GM12873 (cell line): ENCODE results near the gene GLB1L3.

Experiments
- TF ChIP-seq, protein P1 (sequence below): IDR thresholded peaks from 2 replicates; pipeline ENCODE4 v1.5.1; 2012; ENCODE audit warnings: low read depth, mild to moderate bottlenecking, moderate library complexity, low read length, control low read depth; ENCODE audit not compliant: insufficient read depth; ENCODE audit errors: missing control alignments

The GLB1L3 gene

DNA sequence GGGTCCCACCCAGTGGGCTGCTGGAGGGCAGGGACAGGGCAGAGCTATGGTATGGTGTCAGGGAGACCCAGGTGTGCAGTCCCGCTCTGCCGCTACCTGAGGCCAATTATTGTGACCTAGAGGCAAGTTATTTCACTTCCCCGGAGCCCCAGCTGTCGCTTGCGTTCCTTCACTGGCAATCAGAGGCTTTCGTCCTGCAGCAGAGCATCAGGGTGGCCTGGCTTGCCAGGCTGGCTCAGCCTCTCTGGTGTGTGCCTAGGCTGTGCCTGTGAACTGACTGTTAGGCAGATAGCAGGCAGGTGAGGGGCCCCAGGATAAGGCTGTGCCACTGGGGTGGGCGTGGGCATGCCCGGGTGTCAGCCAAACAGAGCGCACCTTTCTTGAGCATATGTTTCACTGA, 87.0 kb downstream of the GLB1L3 start:
- TF ChIP-seq, protein P1, sequence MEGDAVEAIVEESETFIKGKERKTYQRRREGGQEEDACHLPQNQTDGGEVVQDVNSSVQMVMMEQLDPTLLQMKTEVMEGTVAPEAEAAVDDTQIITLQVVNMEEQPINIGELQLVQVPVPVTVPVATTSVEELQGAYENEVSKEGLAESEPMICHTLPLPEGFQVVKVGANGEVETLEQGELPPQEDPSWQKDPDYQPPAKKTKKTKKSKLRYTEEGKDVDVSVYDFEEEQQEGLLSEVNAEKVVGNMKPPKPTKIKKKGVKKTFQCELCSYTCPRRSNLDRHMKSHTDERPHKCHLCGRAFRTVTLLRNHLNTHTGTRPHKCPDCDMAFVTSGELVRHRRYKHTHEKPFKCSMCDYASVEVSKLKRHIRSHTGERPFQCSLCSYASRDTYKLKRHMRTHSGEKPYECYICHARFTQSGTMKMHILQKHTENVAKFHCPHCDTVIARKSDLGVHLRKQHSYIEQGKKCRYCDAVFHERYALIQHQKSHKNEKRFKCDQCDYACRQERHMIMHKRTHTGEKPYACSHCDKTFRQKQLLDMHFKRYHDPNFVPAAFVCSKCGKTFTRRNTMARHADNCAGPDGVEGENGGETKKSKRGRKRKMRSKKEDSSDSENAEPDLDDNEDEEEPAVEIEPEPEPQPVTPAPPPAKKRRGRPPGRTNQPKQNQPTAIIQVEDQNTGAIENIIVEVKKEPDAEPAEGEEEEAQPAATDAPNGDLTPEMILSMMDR, result no peak

DNA sequence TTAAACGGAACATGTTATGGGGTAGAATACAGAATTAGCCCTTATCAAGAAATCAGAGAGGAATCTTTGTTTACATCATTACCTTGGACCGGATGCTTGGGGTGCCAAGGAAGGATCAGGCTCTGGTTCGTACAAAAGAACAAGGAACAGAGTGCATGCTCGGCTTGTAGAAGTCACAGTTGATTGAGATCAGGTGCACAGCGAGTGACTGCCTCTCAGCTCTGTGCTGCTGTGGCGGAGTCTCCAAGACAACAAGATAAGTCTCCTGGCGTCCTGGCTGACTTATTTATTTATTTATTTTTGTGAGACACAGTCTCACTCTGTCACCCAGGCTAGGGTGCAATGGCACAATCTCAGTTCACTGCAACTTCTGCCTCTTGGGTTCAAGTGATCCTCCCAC, 87.4 kb downstream of the GLB1L3 start:
- TF ChIP-seq, protein P1, result no peak

- TF ChIP-seq, protein P1, result no peak
Observed at GRCh38 chr11:134364261-134364660, 88.1 kb downstream of the GLB1L3 start.

- TF ChIP-seq, protein P1, result no peak
Observed at GRCh38 chr11:134365011-134365925, 89.1 kb downstream of the GLB1L3 start.

DNA sequence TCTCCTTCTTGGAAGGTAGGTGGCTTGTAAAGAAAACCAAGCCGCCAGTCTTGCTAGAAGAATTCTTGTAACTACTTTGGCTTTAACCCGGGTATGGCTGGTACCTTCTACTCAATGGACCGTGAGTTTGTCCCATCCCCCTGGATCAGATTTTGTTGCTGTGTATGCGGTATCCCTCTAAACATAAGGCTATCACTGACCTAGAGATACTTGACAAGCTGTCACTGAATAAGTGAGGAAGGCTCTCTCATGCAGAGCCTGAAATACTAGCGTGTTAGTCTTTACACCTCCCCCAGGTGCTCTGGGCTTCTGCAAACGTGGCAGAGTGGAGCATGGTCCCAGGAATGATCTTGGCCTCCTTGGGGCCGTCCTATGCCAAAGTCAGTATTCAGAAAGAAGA, 90.1 kb downstream of the GLB1L3 start:
- TF ChIP-seq, protein P1, result no peak

DNA sequence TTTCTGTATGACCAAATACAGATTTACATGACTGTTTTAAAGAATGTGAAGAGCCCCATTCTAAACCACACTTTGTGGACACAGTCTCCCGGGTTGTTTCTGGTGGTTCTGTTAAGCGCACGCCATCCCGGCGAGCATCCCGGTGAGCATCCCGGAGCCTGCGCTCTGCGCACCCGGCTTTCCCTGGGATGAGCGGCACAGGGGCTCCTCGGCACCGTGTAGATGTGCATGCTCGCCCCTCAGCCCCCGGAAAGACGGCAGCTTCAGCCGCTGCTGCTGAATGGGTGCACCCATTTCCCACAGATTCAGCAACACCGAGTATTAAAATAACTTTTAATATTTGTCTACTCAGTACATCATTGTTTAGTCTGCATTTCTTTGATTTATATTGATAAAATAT, 91.6 kb downstream of the GLB1L3 start:
- TF ChIP-seq, protein P1, result no peak
